ENCODE results near the gene ARPC5. TPM values are rescaled to one million over a fixed set of nuclear protein-coding genes. Genes with fewer than 3 reads are reported as not detected.
A peak's percentile ranks its signal among the peaks of the same experiment; 100 is the strongest.

ARPC5 gene
- total RNA-seq, 4 donors from 2014 or later = 22.7 to 123 (median 74.1) TPM

DNA sequence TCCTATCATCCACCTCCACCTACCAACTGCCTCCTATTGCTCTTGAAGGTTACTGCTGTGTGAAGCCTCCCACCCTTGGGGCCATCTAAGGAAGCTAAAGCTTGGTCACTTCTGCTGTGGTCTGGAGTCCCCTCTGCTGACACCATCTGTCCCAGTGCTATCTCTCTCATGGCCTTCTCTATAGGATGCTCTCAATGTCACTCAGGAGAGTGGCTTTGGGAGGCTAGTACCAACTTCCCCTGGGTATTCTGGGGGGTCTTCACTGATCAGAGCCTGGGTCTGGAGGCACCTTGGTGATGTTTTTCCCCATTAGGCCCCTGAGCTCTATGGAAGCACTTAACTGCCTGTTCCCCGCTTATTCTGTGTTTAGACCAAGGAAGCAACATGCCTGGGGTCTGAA, 33.1 kb downstream of the ARPC5 start:
- intact Hi-C loops (cut with DNase I; ENCODE audit: low total_unique reads) = no loop called here
- H3K27me3 ChIP-seq = no peaks in the 10 kb centered on the region
- no peak for DNase-seq
- H3K36me3 ChIP-seq = no peaks in the 10 kb centered on the region
- H3K27ac ChIP-seq = peak overlapping the region in 2 of 4 donors; percentile 31 to 35
- WGBS, 2 donors (ENCODE audit: low coverage in 1 of 2) = 89% methylated on average over 1 of the region's 1 CpG; no CpG with 5 or more reads in 1 of the 2 donors
- H3K4me3 ChIP-seq = no peak overlapping the region
- no peaks in the 10 kb centered on the region for H3K9me3 ChIP-seq
- H3K4me1 ChIP-seq = peaks cover 4 to 37% (median 6%) of the 10 kb centered on the region in 4 donors
- in situ Hi-C loops (cut with MboI; ENCODE audit: low pct_ligation_motif_present in 1 of 4, low pct_unique_long_range_greater_than_20kb in 1 of 4, low sequenced_read_pairs in 3 of 4) = no loop called here
- TF ChIP-seq POLR2AphosphoS5 (IDR thresholded peaks at IDR 0.05) (no peak), EP300 (IDR thresholded peaks at IDR 0.05; ENCODE audit: low read depth) (no peak), POLR2A (IDR thresholded peaks at IDR 0.05) (no peak), CTCF (IDR thresholded peaks at IDR 0.05) (no peak)

DNA sequence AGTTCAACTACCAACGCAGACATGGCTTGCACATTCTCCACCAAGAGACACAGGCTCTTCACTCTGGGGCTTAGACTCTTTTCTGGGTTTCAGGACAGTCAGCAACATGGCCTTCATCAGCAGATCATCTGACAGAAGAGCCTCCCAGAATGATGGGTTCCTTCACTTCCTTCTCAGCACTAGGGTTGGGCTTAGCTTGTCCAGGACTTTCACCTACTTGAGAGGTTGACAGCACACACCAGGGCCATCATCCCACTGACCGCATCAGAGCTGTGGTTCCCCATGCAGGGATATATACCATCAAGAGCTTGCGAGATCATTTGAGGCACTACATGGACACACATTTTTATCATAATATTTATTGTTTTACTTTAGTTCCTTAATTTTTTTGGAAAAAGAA, 34.9 kb downstream of the ARPC5 start:
- Histone ChIP-seq H3K27ac (peak overlapping the region in 1 of 4 donors; percentile 33), H3K9me3 (no peaks in the 10 kb centered on the region), H3K4me1 (peaks cover 4 to 37% (median 6%) of the 10 kb centered on the region in 4 donors), H3K36me3 (no peaks in the 10 kb centered on the region), H3K27me3 (no peaks in the 10 kb centered on the region), H3K4me3 (no peak overlapping the region)
- 77 to 90% methylated on average over 3 of the region's 3 CpGs for WGBS, 2 donors (ENCODE audit: low coverage in 1 of 2)
- DNase-seq = no peak
- TF ChIP-seq EP300 (IDR thresholded peaks at IDR 0.05; ENCODE audit: low read depth) (no peak), POLR2A (IDR thresholded peaks at IDR 0.05) (no peak), CTCF (IDR thresholded peaks at IDR 0.05) (no peak), POLR2AphosphoS5 (IDR thresholded peaks at IDR 0.05) (no peak)
- in situ Hi-C loops (cut with MboI; ENCODE audit: low pct_ligation_motif_present in 1 of 4, low pct_unique_long_range_greater_than_20kb in 1 of 4, low sequenced_read_pairs in 3 of 4) = no loop called here
- intact Hi-C loops (cut with DNase I; ENCODE audit: low total_unique reads) = no loop called here

- Histone ChIP-seq H3K4me1 (peaks cover 4 to 37% (median 6%) of the 10 kb centered on the region in 4 donors), H3K27ac (peak overlapping the region in 1 of 4 donors; percentile 33), H3K27me3 (no peaks in the 10 kb centered on the region), H3K4me3 (no peak overlapping the region), H3K36me3 (no peaks in the 10 kb centered on the region), H3K9me3 (no peaks in the 10 kb centered on the region)
- TF ChIP-seq EP300 (IDR thresholded peaks at IDR 0.05; ENCODE audit: low read depth) (no peak), POLR2A (IDR thresholded peaks at IDR 0.05) (no peak), CTCF (IDR thresholded peaks at IDR 0.05) (no peak), POLR2AphosphoS5 (IDR thresholded peaks at IDR 0.05) (no peak)
- intact Hi-C loops (cut with DNase I; ENCODE audit: low total_unique reads) = no loop called here
- DNase-seq = no peak
- 90 to 93% methylated on average over 3 of the region's 3 CpGs for WGBS, 2 donors (ENCODE audit: low coverage in 1 of 2)
- in situ Hi-C loops (cut with MboI; ENCODE audit: low pct_ligation_motif_present in 1 of 4, low pct_unique_long_range_greater_than_20kb in 1 of 4, low sequenced_read_pairs in 3 of 4) = no loop called here
Observed at GRCh38 chr1:183600136-183600535, 35.4 kb downstream of the ARPC5 start.

- peaks cover 4 to 34% (median 6%) of the 10 kb centered on the region in 4 donors for H3K4me1 ChIP-seq
- H3K36me3 ChIP-seq = no peaks in the 10 kb centered on the region
- intact Hi-C loops (cut with DNase I; ENCODE audit: low total_unique reads) = no loop called here
- in situ Hi-C loops (cut with MboI; ENCODE audit: low pct_ligation_motif_present in 1 of 4, low pct_unique_long_range_greater_than_20kb in 1 of 4, low sequenced_read_pairs in 3 of 4) = no loop called here
- H3K4me3 ChIP-seq = no peak overlapping the region
- no peaks in the 10 kb centered on the region for H3K27me3 ChIP-seq
- DNase-seq = no peak
- TF ChIP-seq CTCF (IDR thresholded peaks at IDR 0.05) = no peak
- TF ChIP-seq POLR2AphosphoS5 (IDR thresholded peaks at IDR 0.05) = peak in 1 of 3 donors; percentile 80
- no peaks in the 10 kb centered on the region for H3K9me3 ChIP-seq
- H3K27ac ChIP-seq = peak overlapping the region; percentile 39 to 55 (median 50)
- WGBS, 2 donors (ENCODE audit: low coverage in 1 of 2) = 45 to 51% methylated on average over 2 of the region's 2 CpGs
Observed at GRCh38 chr1:183598386-183598785, 37.2 kb downstream of the ARPC5 start.

Measured in transverse colon (tissue), 4 donors.